Measurements from ENCODE around the gene PKHD1. TPM values are rescaled to one million over a fixed set of nuclear protein-coding genes. Genes with fewer than 3 reads are reported as not detected.
"Not testable (repeated sequence)": the region's sequence is repeated elsewhere in the genome, so short reads cannot be mapped to it uniquely, and the experiment has no call there.

Gene PKHD1
- total RNA-seq, 3 donors from 2014 or later: not detected

- no peak for DNase-seq
- no peak for ATAC-seq
- Mint-ChIP-seq H3K9me3 (no peaks in the 10 kb centered on the region), H3K4me1 (ENCODE audit: low read depth) (no peaks in the 10 kb centered on the region), H3K27me3 (ENCODE audit: low read depth) (peaks cover 9% of the 10 kb centered on the region), H3K4me3 (no peak overlapping the region), H3K36me3 (ENCODE audit: insufficient read depth) (no peaks in the 10 kb centered on the region)
Measured at GRCh38 chr6:51965222-51965801, 122.1 kb downstream of the PKHD1 start.

- Mint-ChIP-seq H3K4me3 (no peak overlapping the region), H3K27me3 (ENCODE audit: low read depth) (peaks cover 14% of the 10 kb centered on the region), H3K36me3 (ENCODE audit: insufficient read depth) (no peaks in the 10 kb centered on the region), H3K4me1 (ENCODE audit: low read depth) (no peaks in the 10 kb centered on the region), H3K9me3 (no peaks in the 10 kb centered on the region)
- ATAC-seq (no peak), DNase-seq (no peak)
Measured at GRCh38 chr6:51963980-51964379, 123.4 kb downstream of the PKHD1 start.

GRCh38 chr6:51962354-51962753 lies 125.1 kb downstream of the PKHD1 start:
- H3K4me1 Mint-ChIP-seq (ENCODE audit: low read depth): no peaks in the 10 kb centered on the region
- no peak for DNase-seq
- H3K36me3 Mint-ChIP-seq (ENCODE audit: insufficient read depth): no peaks in the 10 kb centered on the region
- no peaks in the 10 kb centered on the region for H3K9me3 Mint-ChIP-seq
- peaks cover 15% of the 10 kb centered on the region for H3K27me3 Mint-ChIP-seq (ENCODE audit: low read depth)
- no peak for ATAC-seq
- no peak overlapping the region for H3K4me3 Mint-ChIP-seq

GRCh38 chr6:51960419-51960818 lies 127.0 kb downstream of the PKHD1 start:
- no peak for ATAC-seq
- Mint-ChIP-seq H3K36me3 (ENCODE audit: insufficient read depth) (no peaks in the 10 kb centered on the region), H3K9me3 (no peaks in the 10 kb centered on the region), H3K4me1 (ENCODE audit: low read depth) (no peaks in the 10 kb centered on the region), H3K4me3 (no peak overlapping the region), H3K27me3 (ENCODE audit: low read depth) (peaks cover 15% of the 10 kb centered on the region)
- no peak for DNase-seq

- ATAC-seq (no peak), DNase-seq (no peak)
- H3K36me3 Mint-ChIP-seq (ENCODE audit: insufficient read depth): no peaks in the 10 kb centered on the region
- H3K9me3 Mint-ChIP-seq: no peaks in the 10 kb centered on the region
- no peaks in the 10 kb centered on the region for H3K4me1 Mint-ChIP-seq (ENCODE audit: low read depth)
- H3K4me3 Mint-ChIP-seq: no peak overlapping the region
- peaks cover 15% of the 10 kb centered on the region for H3K27me3 Mint-ChIP-seq (ENCODE audit: low read depth)
Measured at GRCh38 chr6:51959744-51960383, 127.5 kb downstream of the PKHD1 start.

GRCh38 chr6:51954681-51955080 lies 132.7 kb downstream of the PKHD1 start:
- Mint-ChIP-seq H3K36me3 (ENCODE audit: insufficient read depth) (no peaks in the 10 kb centered on the region), H3K9me3 (no peaks in the 10 kb centered on the region), H3K4me1 (ENCODE audit: low read depth) (no peaks in the 10 kb centered on the region), H3K27me3 (ENCODE audit: low read depth) (peaks cover 3% of the 10 kb centered on the region), H3K4me3 (no peak overlapping the region)
- DNase-seq: no peak
- no peak for ATAC-seq

GRCh38 chr6:51953246-51953645 lies 134.2 kb downstream of the PKHD1 start:
- no peaks in the 10 kb centered on the region for H3K9me3 Mint-ChIP-seq
- no peak overlapping the region for H3K4me3 Mint-ChIP-seq
- H3K36me3 Mint-ChIP-seq (ENCODE audit: insufficient read depth): no peaks in the 10 kb centered on the region
- no peaks in the 10 kb centered on the region for H3K4me1 Mint-ChIP-seq (ENCODE audit: low read depth)
- DNase-seq (no peak), ATAC-seq (no peak)
- no peaks in the 10 kb centered on the region for H3K27me3 Mint-ChIP-seq (ENCODE audit: low read depth)

- no peaks in the 10 kb centered on the region for H3K4me1 Mint-ChIP-seq (ENCODE audit: low read depth)
- H3K36me3 Mint-ChIP-seq (ENCODE audit: insufficient read depth): no peaks in the 10 kb centered on the region
- no peaks in the 10 kb centered on the region for H3K9me3 Mint-ChIP-seq
- ATAC-seq (no peak), DNase-seq (no peak)
- H3K27me3 Mint-ChIP-seq (ENCODE audit: low read depth): no peaks in the 10 kb centered on the region
- H3K4me3 Mint-ChIP-seq: no peak overlapping the region
Measured at GRCh38 chr6:51951924-51952323, 135.5 kb downstream of the PKHD1 start.

- Mint-ChIP-seq H3K27me3 (ENCODE audit: low read depth) (peaks cover 4% of the 10 kb centered on the region), H3K36me3 (ENCODE audit: insufficient read depth) (no peaks in the 10 kb centered on the region), H3K4me3 (no peak overlapping the region), H3K9me3 (no peaks in the 10 kb centered on the region), H3K4me1 (ENCODE audit: low read depth) (no peaks in the 10 kb centered on the region)
- no peak for ATAC-seq
- DNase-seq: no peak
Measured at GRCh38 chr6:51949526-51949925, 137.9 kb downstream of the PKHD1 start.

- not testable (repeated sequence) for H3K9me3 Mint-ChIP-seq; DNase-seq; H3K4me1 Mint-ChIP-seq (ENCODE audit: low read depth); H3K36me3 Mint-ChIP-seq (ENCODE audit: insufficient read depth); H3K4me3 Mint-ChIP-seq; H3K27me3 Mint-ChIP-seq (ENCODE audit: low read depth); ATAC-seq
Measured at GRCh38 chr6:51939695-51940094, 147.7 kb downstream of the PKHD1 start.

- H3K9me3 Mint-ChIP-seq: no peaks in the 10 kb centered on the region
- no peak for DNase-seq
Measured at GRCh38 chr6:51936531-51937290, 150.7 kb downstream of the PKHD1 start.

GRCh38 chr6:51934098-51934497 lies 153.3 kb downstream of the PKHD1 start:
- ATAC-seq (no peak), DNase-seq (no peak)
- Mint-ChIP-seq H3K9me3 (no peaks in the 10 kb centered on the region), H3K4me1 (ENCODE audit: low read depth) (no peaks in the 10 kb centered on the region), H3K4me3 (no peak overlapping the region), H3K36me3 (ENCODE audit: insufficient read depth) (no peaks in the 10 kb centered on the region), H3K27me3 (ENCODE audit: low read depth) (no peaks in the 10 kb centered on the region)

More at GRCh38 chr6:51936531-51937290, 150.7 kb downstream of the PKHD1 start:
- Mint-ChIP-seq H3K27me3 (ENCODE audit: low read depth) (no peaks in the 10 kb centered on the region), H3K4me3 (no peak overlapping the region), H3K36me3 (ENCODE audit: insufficient read depth) (no peaks in the 10 kb centered on the region), H3K4me1 (ENCODE audit: low read depth) (no peaks in the 10 kb centered on the region)
- ATAC-seq: no peak

- H3K4me1 Mint-ChIP-seq (ENCODE audit: low read depth): no peaks in the 10 kb centered on the region
- no peak for ATAC-seq
- H3K9me3 Mint-ChIP-seq: no peaks in the 10 kb centered on the region
- H3K36me3 Mint-ChIP-seq (ENCODE audit: insufficient read depth): no peaks in the 10 kb centered on the region
- no peaks in the 10 kb centered on the region for H3K27me3 Mint-ChIP-seq (ENCODE audit: low read depth)
- no peak for DNase-seq
- no peak overlapping the region for H3K4me3 Mint-ChIP-seq
Measured at GRCh38 chr6:51932956-51933355, 154.5 kb downstream of the PKHD1 start.

GRCh38 chr6:51930602-51931001 lies 156.8 kb downstream of the PKHD1 start:
- Mint-ChIP-seq H3K36me3 (ENCODE audit: insufficient read depth) (no peaks in the 10 kb centered on the region), H3K27me3 (ENCODE audit: low read depth) (peaks cover 2% of the 10 kb centered on the region), H3K4me3 (no peak overlapping the region), H3K9me3 (no peaks in the 10 kb centered on the region), H3K4me1 (ENCODE audit: low read depth) (no peaks in the 10 kb centered on the region)
- ATAC-seq: no peak
- DNase-seq: no peak
